KMS-11 (cell line): ENCODE data around the gene TRIP13.

ENCODE experiments used
- H2AFZ ChIP-seq: fragments of 200-600 bp; sonication (generic); 2 replicates; pipeline ENCODE4 v1.6.1; 2016; ENCODE audit warnings: antibody characterized with exemption, mixed run types, low read depth
- H3K27ac ChIP-seq: fragments of 200-600 bp; sonication (generic); 2 replicates; pipeline ENCODE4 v1.6.1; 2016; ENCODE audit warnings: mild to moderate bottlenecking, mixed run types
- H3K27me3 ChIP-seq: fragments of 200-600 bp; sonication (generic); 2 replicates; pipeline ENCODE4 v1.6.1; 2017; ENCODE audit warnings: mild to moderate bottlenecking, low read depth, mixed run types, moderate library complexity; ENCODE audit not compliant: insufficient read depth
- H3K36me3 ChIP-seq: fragments of 200-600 bp; sonication (generic); 2 replicates; pipeline ENCODE4 v1.6.1; 2017; ENCODE audit warnings: mild to moderate bottlenecking, mixed run types; ENCODE audit not compliant: insufficient read depth
- H3K4me1 ChIP-seq: fragments of 200-600 bp; sonication (generic); 2 replicates; pipeline ENCODE4 v1.6.1; 2016; ENCODE audit warnings: mild to moderate bottlenecking, low read depth, mixed run types; ENCODE audit not compliant: poor library complexity, severe bottlenecking
- H3K4me2 ChIP-seq: fragments of 200-600 bp; sonication (generic); 2 replicates; pipeline ENCODE4 v1.7.0; 2016; ENCODE audit warnings: mild to moderate bottlenecking, mixed run types
- H3K4me3 ChIP-seq: fragments of 200-600 bp; sonication (generic); IDR thresholded peaks from 2 replicates; pipeline ENCODE4 v1.6.1; 2017; ENCODE audit warnings: low read depth, low read length, mixed read lengths; ENCODE audit not compliant: insufficient read depth
- H3K79me2 ChIP-seq: fragments of 200-600 bp; sonication (generic); 2 replicates; pipeline ENCODE4 v1.6.1; 2016; ENCODE audit warnings: low read depth, mixed run types; ENCODE audit not compliant: insufficient read depth
- H3K9ac ChIP-seq: fragments of 200-600 bp; sonication (generic); 2 replicates; pipeline ENCODE4 v1.6.1; 2016; ENCODE audit warnings: mild to moderate bottlenecking, mixed run types
- H4K20me1 ChIP-seq: fragments of 200-600 bp; sonication (generic); 2 replicates; pipeline ENCODE4 v1.6.1; 2016; ENCODE audit warnings: mild to moderate bottlenecking, mixed run types; ENCODE audit not compliant: insufficient read depth
- CTCF ChIP-seq: fragments of 200-600 bp; sonication (generic); conservative IDR thresholded peaks from 2 replicates; pipeline ENCODE4 v1.6.1; 2017; ENCODE audit warnings: low read depth, mild to moderate bottlenecking, antibody characterized with exemption, low read length, moderate library complexity, mixed read lengths

TRIP13 gene

DNA sequence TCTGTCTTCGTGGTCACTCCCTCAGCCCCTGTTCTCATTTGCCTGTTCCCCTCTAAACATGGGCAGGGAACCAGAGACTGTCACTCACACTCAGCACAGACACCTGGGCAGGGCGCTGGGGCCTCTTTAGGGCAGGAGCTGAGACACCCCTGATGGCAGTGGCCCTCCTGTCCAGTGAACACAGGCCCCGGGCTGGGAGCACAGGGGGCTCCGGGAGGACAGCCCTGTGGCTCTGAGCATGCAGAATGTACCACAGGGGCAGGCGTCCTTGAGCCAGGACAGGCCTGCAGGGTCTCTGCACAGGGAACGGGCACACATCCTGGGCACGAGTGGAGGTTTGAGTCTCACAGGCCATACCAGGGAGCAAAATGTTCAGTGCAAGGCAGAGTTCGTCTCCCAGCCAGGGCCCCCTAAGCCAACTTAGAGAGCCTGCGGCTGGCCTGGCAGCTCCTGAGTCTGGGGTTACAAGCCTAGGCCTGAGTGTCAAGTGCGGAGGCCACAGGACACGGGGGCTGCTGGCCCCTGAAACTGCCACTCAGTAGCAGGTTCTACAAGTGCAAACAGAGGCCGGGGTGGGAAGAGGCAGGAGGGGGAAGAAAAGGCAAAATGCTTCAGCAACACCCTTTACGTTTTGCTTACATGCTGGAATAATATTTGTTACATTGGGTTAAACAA is 60.0 kb downstream of the TRIP13 start:
- Histone ChIP-seq H3K4me3 (no peak overlapping the region), H3K79me2 (no peaks in the 10 kb centered on the region), H3K9ac (no peak overlapping the region), H2AFZ (no peak overlapping the region), H3K4me1 (peaks cover 38% of the 10 kb centered on the region), H4K20me1 (no peaks in the 10 kb centered on the region), H3K36me3 (no peaks in the 10 kb centered on the region), H3K27me3 (no peaks in the 10 kb centered on the region), H3K27ac (no peak overlapping the region), H3K4me2 (no peak overlapping the region)
- no peak for TF ChIP-seq CTCF

DNA sequence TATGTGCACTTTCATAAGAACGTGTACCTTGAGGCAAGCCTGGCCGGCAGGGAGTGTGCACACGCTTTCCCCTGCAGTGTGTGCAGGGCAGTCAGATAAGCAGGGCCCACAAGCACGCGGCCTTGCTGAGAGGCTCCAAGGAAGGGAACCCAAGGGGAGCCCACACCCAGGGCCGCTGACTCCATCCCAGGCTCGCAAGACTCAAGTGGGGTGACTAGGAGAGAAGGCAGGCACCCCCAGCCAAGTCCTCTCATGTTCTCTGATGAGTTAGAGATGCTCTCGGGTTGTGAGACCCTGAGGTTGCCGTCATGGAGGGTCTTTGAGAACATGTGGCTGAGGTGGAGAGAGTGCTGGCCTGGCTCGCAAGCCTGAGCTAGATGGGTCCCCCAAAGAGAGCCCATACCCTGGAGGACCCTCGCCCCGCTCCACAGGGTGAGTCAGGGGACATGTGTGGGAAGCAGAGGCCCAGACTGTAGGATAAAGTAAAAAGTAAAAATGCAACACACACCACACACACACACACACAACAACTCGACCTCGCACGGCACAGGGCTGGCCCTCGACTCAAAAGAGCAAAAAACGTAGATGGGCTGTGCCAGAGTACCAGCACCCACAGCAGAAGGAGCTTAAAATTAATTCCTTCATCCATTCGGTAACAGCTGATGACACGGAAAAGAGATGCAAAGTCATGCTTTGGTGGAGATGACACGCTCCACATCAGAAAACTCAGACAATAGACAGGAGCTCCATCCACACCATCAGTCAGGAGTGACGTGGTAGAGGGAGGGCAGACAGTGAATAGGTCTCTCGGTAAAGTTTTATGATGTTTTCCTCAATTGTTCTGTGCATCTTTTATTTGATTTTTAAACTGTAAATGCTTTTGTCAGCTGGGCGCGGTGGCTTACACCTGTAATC is 61.1 kb downstream of the TRIP13 start:
- no peak overlapping the region for H3K27ac ChIP-seq
- no peaks in the 10 kb centered on the region for H3K79me2 ChIP-seq
- no peak for TF ChIP-seq CTCF
- no peaks in the 10 kb centered on the region for H4K20me1 ChIP-seq
- no peak overlapping the region for H3K4me2 ChIP-seq
- H3K36me3 ChIP-seq = no peaks in the 10 kb centered on the region
- H3K4me3 ChIP-seq = no peak overlapping the region
- H3K27me3 ChIP-seq = no peaks in the 10 kb centered on the region; the same call in 1 of the 2 replicates
- no peak overlapping the region for H3K9ac ChIP-seq
- H3K4me1 ChIP-seq = peaks cover 29% of the 10 kb centered on the region
- no peak overlapping the region for H2AFZ ChIP-seq

DNA sequence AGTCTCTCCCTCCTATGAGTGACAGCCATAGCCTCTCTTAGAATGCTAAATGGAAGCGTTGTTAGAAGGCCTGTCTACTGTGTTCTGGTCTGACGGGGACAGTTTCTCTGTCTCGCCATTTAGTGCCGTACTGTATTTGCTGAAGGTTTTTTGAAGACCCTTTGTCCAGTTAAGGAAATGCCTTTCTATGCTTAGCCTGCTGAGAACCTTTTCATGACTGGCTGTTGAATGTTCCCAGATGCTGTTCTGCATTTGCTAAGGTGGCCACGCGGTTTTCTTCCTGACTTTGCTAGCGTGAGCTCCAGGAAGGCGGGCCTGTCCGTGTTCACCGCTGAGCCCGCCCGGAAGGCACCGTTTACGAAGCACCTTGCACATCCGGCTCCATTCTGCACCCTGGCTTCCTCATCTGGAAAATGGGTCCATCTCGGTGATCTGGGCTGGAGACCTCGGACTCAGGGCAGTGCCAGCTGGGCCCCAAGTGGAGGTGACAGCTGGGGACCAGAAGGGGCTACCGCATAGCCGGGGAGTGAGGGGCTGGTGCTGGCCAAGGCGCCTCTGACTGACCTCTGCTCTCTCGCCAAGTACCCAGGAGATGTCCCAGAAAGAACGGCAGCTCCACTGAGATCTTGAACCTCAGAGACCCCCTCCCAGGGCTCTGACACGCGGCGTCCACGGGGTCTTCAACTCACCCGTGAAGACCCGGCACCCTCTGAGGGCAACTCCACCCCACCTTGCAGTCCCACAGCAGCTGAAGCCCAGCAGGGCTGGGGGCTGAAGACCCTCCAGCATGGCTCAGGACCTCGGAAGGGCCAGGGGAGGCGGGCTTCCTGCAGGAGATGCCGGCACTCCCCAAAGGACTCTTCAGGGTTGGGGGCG is 63.4 kb downstream of the TRIP13 start:
- H3K79me2 ChIP-seq = no peaks in the 10 kb centered on the region
- no peak overlapping the region for H3K9ac ChIP-seq
- no peaks in the 10 kb centered on the region for H4K20me1 ChIP-seq
- H3K27me3 ChIP-seq = no peaks in the 10 kb centered on the region; the same call in 1 of the 2 replicates
- no peaks in the 10 kb centered on the region for H3K36me3 ChIP-seq
- peaks cover 25% of the 10 kb centered on the region for H3K4me1 ChIP-seq
- H2AFZ ChIP-seq = no peak overlapping the region
- H3K27ac ChIP-seq = no peak overlapping the region
- no peak overlapping the region for H3K4me2 ChIP-seq
- H3K4me3 ChIP-seq = no peak overlapping the region
- no peak for TF ChIP-seq CTCF
